Transverse colon (tissue), 3 donors: ENCODE results near the gene H6PD.

Source experiments
- EP300 ChIP-seq: sonication (generic); formaldehyde crosslinking; IDR thresholded peaks from one replicate; pipeline ENCODE4 v1.6.1; 2017; ENCODE audit warnings: antibody characterized with exemption, low read depth
- TF ChIP-seq, protein P1 (sequence below), 5 experiments: fragments of 200-600 bp in 3 of 5; fragments of 450-650 bp in 2 of 5; sonication (generic) in 3 of 5; IDR thresholded peaks; 1 replicate in 2 of 5; 2 replicates in 3 of 5; pipeline ENCODE4 v1.5.1; 2016 to 2017; ENCODE audit warnings: antibody characterized with exemption in 5 of 5, inconsistent platforms in 3 of 5, mild to moderate bottlenecking in 2 of 5, moderate library complexity in 1 of 5

DNA sequence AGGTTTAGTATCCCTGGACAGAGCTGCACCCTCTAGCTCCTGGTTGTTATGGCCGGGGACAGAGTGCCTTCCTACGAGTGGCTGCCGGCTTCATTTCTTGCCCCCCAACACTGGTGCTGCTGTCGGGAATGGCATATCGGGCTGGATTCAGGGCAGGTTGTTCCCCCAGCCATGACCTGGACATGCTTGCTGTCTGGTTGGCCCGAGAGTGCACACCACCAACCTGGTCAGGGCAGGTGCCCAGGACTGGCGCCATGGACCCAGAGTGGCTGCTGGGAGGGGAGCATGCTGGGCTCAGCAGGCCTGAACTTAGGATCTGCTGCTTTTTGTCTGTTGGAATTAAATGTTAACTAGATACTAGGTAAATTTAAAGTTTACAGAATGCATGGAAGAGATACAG lies 21.8 kb downstream of the H6PD start:
- TF ChIP-seq EP300 = no peak
- TF ChIP-seq, protein P1, sequence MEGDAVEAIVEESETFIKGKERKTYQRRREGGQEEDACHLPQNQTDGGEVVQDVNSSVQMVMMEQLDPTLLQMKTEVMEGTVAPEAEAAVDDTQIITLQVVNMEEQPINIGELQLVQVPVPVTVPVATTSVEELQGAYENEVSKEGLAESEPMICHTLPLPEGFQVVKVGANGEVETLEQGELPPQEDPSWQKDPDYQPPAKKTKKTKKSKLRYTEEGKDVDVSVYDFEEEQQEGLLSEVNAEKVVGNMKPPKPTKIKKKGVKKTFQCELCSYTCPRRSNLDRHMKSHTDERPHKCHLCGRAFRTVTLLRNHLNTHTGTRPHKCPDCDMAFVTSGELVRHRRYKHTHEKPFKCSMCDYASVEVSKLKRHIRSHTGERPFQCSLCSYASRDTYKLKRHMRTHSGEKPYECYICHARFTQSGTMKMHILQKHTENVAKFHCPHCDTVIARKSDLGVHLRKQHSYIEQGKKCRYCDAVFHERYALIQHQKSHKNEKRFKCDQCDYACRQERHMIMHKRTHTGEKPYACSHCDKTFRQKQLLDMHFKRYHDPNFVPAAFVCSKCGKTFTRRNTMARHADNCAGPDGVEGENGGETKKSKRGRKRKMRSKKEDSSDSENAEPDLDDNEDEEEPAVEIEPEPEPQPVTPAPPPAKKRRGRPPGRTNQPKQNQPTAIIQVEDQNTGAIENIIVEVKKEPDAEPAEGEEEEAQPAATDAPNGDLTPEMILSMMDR (IDR thresholded peaks at IDR 0.05) = no peak
